Caco-2 (cell line): ENCODE results near the gene OR4A5. TPM values are rescaled to one million over a fixed set of nuclear protein-coding genes. Genes with fewer than 3 reads are reported as not detected.
"Not testable (repeated sequence)": the region's sequence is repeated elsewhere in the genome, so short reads cannot be mapped to it uniquely, and the experiment has no call there.

Source experiments
- Bru-seq: library from RNA; stranded (reverse); fragments of 400-500 nt; gene quantifications from one replicate; lab custom pipeline; 2021; lab: Mats Ljungman, UMichigan
- BruChase-seq, 2 experiments: library from RNA; stranded (reverse); fragments of 400-500 nt; gene quantifications; one replicate each; lab custom pipeline; 2021; lab: Mats Ljungman, UMichigan
- BruUV-seq: library from RNA; stranded (reverse); fragments of 400-500 nt; replicated peaks from 2 replicates; lab custom pipeline; 2021; lab: Mats Ljungman, UMichigan
- CTCF ChIA-PET: fragments of 300-600 bp; sonication (Branson Sonifier 250); formaldehyde crosslinking; loops from one replicate; lab custom pipeline; 2022; ENCODE audit warnings: antibody characterized with exemption; lab: Charles Lee
- POLR2A ChIA-PET: fragments of 300-600 bp; sonication (Branson Sonifier 250); formaldehyde crosslinking; loops from one replicate; lab custom pipeline; 2022; ENCODE audit warnings: antibody characterized with exemption; lab: Charles Lee
- DNase-seq, 2 experiments: peaks; one replicate each; pipeline versions ENCODE4 v3.0.0 to v3.0.0-alpha.2; 2020 to 2022
- H3K27me3 ChIP-seq: replicated peaks from 2 replicates; pipeline ENCODE4 v1.6.0; 2011; ENCODE audit warnings: low read length; ENCODE audit not compliant: control insufficient read depth, insufficient read depth
- H3K36me3 ChIP-seq: 2 replicates; pipeline ENCODE4 v1.5.1; 2011; ENCODE audit warnings: low read length; ENCODE audit not compliant: control insufficient read depth, insufficient read depth
- H3K4me1 ChIP-seq: fragments of 250-450 bp; sonication (Bioruptor Pico); 2 replicates; pipeline ENCODE4 v1.5.1; 2020; ENCODE audit warnings: mild to moderate bottlenecking
- H3K4me3 ChIP-seq: 2 replicates; pipeline ENCODE4 v1.5.1; 2011; ENCODE audit warnings: low read depth, mild to moderate bottlenecking, control low read depth, low read length
- H3K9me3 ChIP-seq: fragments of 250-450 bp; sonication (Bioruptor Pico); 2 replicates; pipeline ENCODE4 v1.5.1; 2020; ENCODE audit warnings: mild to moderate bottlenecking, moderate library complexity
- H3K27ac Mint-ChIP-seq: one replicate; pipeline ENCODE4 v1.8.0; 2022; ENCODE audit warnings: mixed read lengths; ENCODE audit not compliant: unreplicated experiment
- H3K27me3 Mint-ChIP-seq: one replicate; pipeline ENCODE4 v1.8.0; 2022; ENCODE audit warnings: mixed read lengths; ENCODE audit not compliant: insufficient read depth, unreplicated experiment
- H3K36me3 Mint-ChIP-seq: one replicate; pipeline ENCODE4 v1.8.0; 2022; ENCODE audit warnings: mild to moderate bottlenecking, mixed read lengths; ENCODE audit not compliant: insufficient read depth, unreplicated experiment
- H3K4me1 Mint-ChIP-seq: one replicate; pipeline ENCODE4 v1.8.0; 2022; ENCODE audit warnings: low read depth, mixed read lengths; ENCODE audit not compliant: unreplicated experiment
- H3K4me3 Mint-ChIP-seq: one replicate; pipeline ENCODE4 v1.8.0; 2022; ENCODE audit warnings: mild to moderate bottlenecking, moderate library complexity, mixed read lengths; ENCODE audit not compliant: unreplicated experiment
- H3K9me3 Mint-ChIP-seq: one replicate; pipeline ENCODE4 v1.8.0; 2022; ENCODE audit warnings: mixed read lengths; ENCODE audit not compliant: unreplicated experiment
- intact Hi-C: fragments of 100-400 bp; cut with micrococcal nuclease; formaldehyde crosslinking; loops from one replicate; pipeline ENCODE4 v1.10.0; 2022; ENCODE audit not compliant: unreplicated experiment
- long read RNA-seq: library from polyadenylated mRNA; stranded (forward); transcript quantifications from one replicate; pipeline ENCODE4 v2.0.0, GENCODE V29; 2022
- total RNA-seq: library from RNA; stranded (reverse); gene quantifications from 2 replicates; pipeline ENCODE4 v1.2.3, GENCODE V29; 2022

The OR4A5 gene
- total RNA-seq = not detected in 2 replicates
- Bru-seq, nascent RNA = not detected
- BruChase-seq, experiment 1, labeled RNA remaining after a 2-hour chase = not detected
- BruChase-seq, experiment 2, labeled RNA remaining after a 6-hour chase = not detected
- long read RNA-seq = 0 reads

- H3K27ac Mint-ChIP-seq, H3K4me1 Mint-ChIP-seq, POLR2A ChIA-PET, CTCF ChIA-PET, H3K9me3 ChIP-seq, H3K27me3 Mint-ChIP-seq, H3K36me3 ChIP-seq, H3K4me3 Mint-ChIP-seq, H3K36me3 Mint-ChIP-seq, H3K27me3 ChIP-seq, H3K4me3 ChIP-seq, DNase-seq, intact Hi-C loops, BruUV-seq, H3K4me1 ChIP-seq: not testable (repeated sequence)
- H3K9me3 Mint-ChIP-seq = peaks cover 31% of the 10 kb centered on the region
Observed at GRCh38 chr11:54706532-54706931, at the start of gene OR4A5. Gene OR4A5 (plus strand): TSS chr11:54706832. CDS start chr11:54706885, 53 bp downstream.

GRCh38 chr11:54720094-54720493 is 13.5 kb downstream of the OR4A5 start:
- intact Hi-C loops, DNase-seq, H3K9me3 ChIP-seq, H3K4me3 Mint-ChIP-seq, H3K4me1 ChIP-seq, H3K4me3 ChIP-seq, H3K27me3 ChIP-seq, CTCF ChIA-PET, H3K27me3 Mint-ChIP-seq, H3K4me1 Mint-ChIP-seq, H3K27ac Mint-ChIP-seq, H3K36me3 Mint-ChIP-seq, H3K36me3 ChIP-seq, BruUV-seq, POLR2A ChIA-PET: not testable (repeated sequence)
- peaks cover 19% of the 10 kb centered on the region for H3K9me3 Mint-ChIP-seq

Other genes starting within 250 kb of the OR4A5 start
- gene OR4C46, start 102.8 kb upstream of the OR4A5 start, total RNA-seq = not detected in 2 replicates